Erythroblast (primary cell): ENCODE results near the gene RBPJ.

Experiments used
- GATA1 ChIP-seq: IDR thresholded peaks from 2 replicates; pipeline ENCODE4 v1.6.1; 2011; ENCODE audit warnings: low read depth, mild to moderate bottlenecking, control low read depth, low read length, moderate library complexity
- POLR2A ChIP-seq: IDR thresholded peaks from 2 replicates; pipeline ENCODE4 v1.6.1; 2011; ENCODE audit warnings: mild to moderate bottlenecking, low read length

- TF ChIP-seq POLR2A (no peak), GATA1 (no peak)
Measured at GRCh38 chr4:26351685-26352084, 30.9 kb downstream of the RBPJ start.
